Left lung (tissue), 10 donors: ENCODE measurements around the gene UNKL. TPM values are rescaled to one million over a fixed set of nuclear protein-coding genes. Genes with fewer than 3 reads are reported as not detected.

Experiments
- ATAC-seq: fragments of 200-7000 bp; cut with Tn5 transposase; one replicate; pipeline ENCODE4 v1.9.1; 2020; ENCODE audit warnings: moderate library complexity
- DNase-seq, 4 donors: peaks; one replicate each; pipeline ENCODE4 v3.0.0-alpha.2; 2013 to 2020
- H3K27ac ChIP-seq, 2 donors: fragments of 200-600 bp; sonication (generic) in 1 of 2; one replicate each; pipeline versions ENCODE4 v1.5.0 to v1.8.0; 2020 to 2021
- H3K27me3 ChIP-seq, 2 donors: fragments of 200-600 bp; sonication (generic) in 1 of 2; one replicate each; pipeline versions ENCODE4 v1.5.0 to v1.8.0; 2020 to 2021
- H3K36me3 ChIP-seq, 2 donors: fragments of 200-600 bp; sonication (generic) in 1 of 2; one replicate each; pipeline versions ENCODE4 v1.5.0 to v1.8.0; 2020 to 2021
- H3K4me1 ChIP-seq, 2 donors: fragments of 200-600 bp; one replicate each; pipeline ENCODE4 v1.8.0; 2021
- H3K4me3 ChIP-seq, 2 donors: fragments of 200-600 bp; sonication (generic) in 1 of 2; one replicate each; pipeline versions ENCODE4 v1.5.0 to v1.8.0; 2020 to 2021; ENCODE audit warnings: mild to moderate bottlenecking in 1 of 2
- H3K9me3 ChIP-seq, 2 donors: fragments of 200-600 bp; sonication (generic) in 1 of 2; one replicate each; pipeline versions ENCODE4 v1.5.0 to v1.8.0; 2020 to 2021
- CTCF ChIP-seq, 2 donors: fragments of 200-600 bp; sonication (generic) in 1 of 2; IDR thresholded peaks; one replicate each; pipeline versions ENCODE4 v1.5.0 to v1.8.0; 2021; ENCODE audit warnings: antibody characterized with exemption in 2 of 2
- intact Hi-C, 2 donors: fragments of 100-400 bp; cut with DNase I; formaldehyde crosslinking; loops; one replicate each; pipeline versions ENCODE4 v1.11.2 to v1.14.2; 2022
- polyA plus RNA-seq, 6 donors: library from polyadenylated mRNA; unstranded; fragments of 120-200 nt; gene quantifications; one replicate each; pipeline ENCODE4 v1.2.1, GENCODE V29; 2013; ENCODE audit not compliant: insufficient read length in 6 of 6
- total RNA-seq, 2 donors: library from RNA; stranded (reverse); fragmentation: NEBNext Ultra II Directional; extraction: Animal tissue kit (Norgen Biotek cat#: 25700); gene quantifications; one replicate each; pipeline ENCODE4 v1.2.1, GENCODE V29; 2021
- donor health status: DM: no; HTN: yes; CAD: no.
- donor health status: DM: no; HTN: no; CAD: no.

Gene UNKL
- total and polyA plus RNA-seq, 8 donors, result 18.9 to 27.3 (median 20.8) TPM

- no peaks in the 10 kb centered on the region for H3K27me3 ChIP-seq
- no peak for TF ChIP-seq CTCF (IDR thresholded peaks at IDR 0.05)
- no peak overlapping the region for H3K4me3 ChIP-seq
- H3K36me3 ChIP-seq, result peaks cover 0 to 72% of the 10 kb centered on the region in 2 donors
- no peak overlapping the region for H3K27ac ChIP-seq
- ATAC-seq, result no peak
- H3K9me3 ChIP-seq, result no peaks in the 10 kb centered on the region
- no peaks in the 10 kb centered on the region for H3K4me1 ChIP-seq
- peak in 1 of 4 donors; percentile 71 for DNase-seq
- intact Hi-C loops, result no loop called here
Measured at GRCh38 chr16:1361685-1362360, 52.7 kb downstream of the UNKL start.

DNA sequence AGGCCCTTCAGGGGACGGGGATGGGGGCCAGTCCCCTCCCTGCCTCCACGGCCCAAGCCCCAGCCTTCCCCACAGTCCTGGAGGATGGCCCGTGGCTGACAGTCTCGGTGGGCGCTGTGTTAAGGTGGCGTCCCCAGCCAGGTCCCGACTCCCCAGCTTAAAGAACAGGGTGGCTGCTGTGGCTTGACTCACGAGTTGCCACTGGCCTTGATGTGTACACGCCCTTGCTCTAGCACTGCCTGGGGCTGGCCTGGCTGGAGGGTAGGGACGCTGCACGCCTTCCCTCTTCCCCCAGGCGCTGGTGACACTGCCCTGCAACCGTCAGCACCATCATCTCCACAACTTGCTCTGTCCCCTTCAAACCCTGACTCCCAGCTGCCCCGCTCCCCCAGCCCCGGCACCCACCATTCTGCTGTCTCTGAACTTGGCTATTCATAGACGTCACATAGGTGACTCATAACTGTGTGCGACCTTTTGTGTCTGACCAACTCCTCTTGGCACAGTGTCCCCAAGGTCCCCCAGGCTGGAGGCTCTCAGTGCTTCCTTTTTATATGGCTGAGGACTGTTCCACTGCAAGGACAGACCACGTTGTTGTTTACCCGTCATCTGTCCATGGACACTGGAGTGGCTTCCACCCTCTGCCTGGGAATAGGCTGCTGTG, 56.5 kb downstream of the UNKL start:
- no peaks in the 10 kb centered on the region for H3K9me3 ChIP-seq
- ATAC-seq (no peak), DNase-seq (peak in 1 of 4 donors; percentile 62)
- no peaks in the 10 kb centered on the region for H3K27me3 ChIP-seq
- no peak overlapping the region for H3K27ac ChIP-seq
- H3K4me1 ChIP-seq, result peaks cover 5 to 16% of the 10 kb centered on the region in 2 donors
- TF ChIP-seq CTCF (IDR thresholded peaks at IDR 0.05), result no peak
- intact Hi-C loops, result no loop called here
- no peak overlapping the region for H3K4me3 ChIP-seq
- H3K36me3 ChIP-seq, result peaks cover 0 to 34% of the 10 kb centered on the region in 2 donors

DNA sequence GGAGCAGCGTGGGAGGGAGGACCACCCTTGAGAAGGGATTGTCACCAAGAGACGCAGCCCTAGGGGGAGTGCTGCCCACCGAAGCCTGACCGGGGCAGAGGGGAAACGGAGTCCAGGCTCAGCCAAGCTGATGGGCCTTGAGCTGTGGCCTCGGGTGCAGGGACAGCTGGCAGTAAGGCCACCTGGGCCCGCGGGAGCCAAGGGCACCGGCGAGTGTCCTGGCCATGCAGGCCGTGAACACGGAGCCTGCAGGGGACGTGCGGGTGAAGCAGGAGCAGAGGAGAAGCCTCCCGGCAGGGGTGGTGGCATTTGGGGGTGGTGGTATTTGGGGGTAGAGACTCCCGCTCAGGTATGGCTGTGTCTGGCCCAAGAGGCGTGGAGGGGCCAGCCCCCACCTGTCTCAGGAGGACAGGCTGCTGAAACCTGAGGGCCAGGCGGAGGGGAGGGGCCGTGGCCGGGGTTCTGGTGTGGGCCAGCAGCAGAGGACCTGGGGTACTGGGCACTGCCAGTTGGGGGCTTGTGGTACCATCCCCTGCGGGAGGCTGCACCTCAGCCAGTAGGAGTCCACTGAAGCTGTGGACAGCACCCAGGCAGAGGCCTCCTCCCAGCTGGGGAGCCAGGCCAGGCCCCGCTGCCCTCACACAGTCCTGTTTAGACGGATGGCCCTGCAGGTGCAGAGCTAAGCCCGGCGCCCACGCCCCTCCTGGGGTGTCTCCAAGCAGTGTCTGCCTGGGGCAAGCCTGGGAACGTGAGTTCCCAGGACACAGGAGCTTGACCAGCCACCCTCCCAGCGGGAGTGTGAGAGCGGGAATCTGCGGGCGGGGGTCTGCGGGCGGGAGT, 58.2 kb downstream of the UNKL start:
- Histone ChIP-seq H3K36me3 (peaks cover 0 to 17% of the 10 kb centered on the region in 2 donors), H3K9me3 (no peaks in the 10 kb centered on the region), H3K4me1 (peaks cover 5 to 25% of the 10 kb centered on the region in 2 donors), H3K27ac (no peak overlapping the region), H3K4me3 (no peak overlapping the region), H3K27me3 (no peaks in the 10 kb centered on the region)
- ATAC-seq (no peak), DNase-seq (no peak)
- TF ChIP-seq CTCF (IDR thresholded peaks at IDR 0.05), result no peak
- intact Hi-C loops, result no loop called here

- Histone ChIP-seq H3K4me1 (peaks cover 8 to 32% of the 10 kb centered on the region in 2 donors), H3K36me3 (peaks cover 0 to 11% of the 10 kb centered on the region in 2 donors), H3K27ac (no peak overlapping the region), H3K27me3 (no peaks in the 10 kb centered on the region), H3K9me3 (no peaks in the 10 kb centered on the region), H3K4me3 (no peak overlapping the region)
- DNase-seq, result no peak
- no peak for TF ChIP-seq CTCF (IDR thresholded peaks at IDR 0.05)
- intact Hi-C loops, result no loop called here
- ATAC-seq, result no peak
Measured at GRCh38 chr16:1355591-1355990, 58.9 kb downstream of the UNKL start.
